ENCODE measurements around the gene NELFCD.

GRCh38 chr20:59032713-59033059 lies 51.6 kb downstream of the NELFCD start:
- TF ChIP-seq CTCF (IDR thresholded peaks at IDR 0.05) (peak; percentile 14 to 47 (median 39)), POLR2AphosphoS5 (IDR thresholded peaks at IDR 0.05) (no peak)
